A673 (cell line): ENCODE data around the gene LMO1. TPM values are rescaled to one million over a fixed set of nuclear protein-coding genes. Genes with fewer than 3 reads are reported as not detected.

Experiments used
- BruUV-seq: library from RNA; stranded (reverse); fragments of 400-500 nt; replicated peaks from 2 replicates; lab custom pipeline; 2021; lab: Mats Ljungman, UMichigan
- CTCF ChIA-PET: fragments of 300-600 bp; sonication (Branson Sonifier 250); formaldehyde crosslinking; loops from one replicate; lab custom pipeline; 2022; ENCODE audit warnings: antibody characterized with exemption; lab: Charles Lee
- POLR2A ChIA-PET: fragments of 300-600 bp; sonication (Branson Sonifier 250); formaldehyde crosslinking; loops from one replicate; lab custom pipeline; 2022; ENCODE audit warnings: antibody characterized with exemption; ENCODE audit not compliant: low non-redundant PET; lab: Charles Lee
- DNase-seq: peaks from one replicate; pipeline ENCODE4 v3.0.0-alpha.2; 2015; ENCODE audit warnings: low spot score
- H3K27ac ChIP-seq: fragments of 200-600 bp; sonication (generic); 2 replicates; pipeline ENCODE4 v1.5.1; 2016; ENCODE audit warnings: mixed run types, low read depth, mild to moderate bottlenecking, mixed read lengths, antibody characterized with exemption, low read length; ENCODE audit not compliant: poor library complexity, severe bottlenecking
- H3K27me3 ChIP-seq: fragments of 200-600 bp; sonication (generic); replicated peaks from 2 replicates; pipeline ENCODE4 v1.6.1; 2017; ENCODE audit warnings: mixed run types, low read depth, mild to moderate bottlenecking, mixed read lengths, antibody characterized with exemption, low read length; ENCODE audit not compliant: insufficient read depth, poor library complexity
- H3K36me3 ChIP-seq: fragments of 200-600 bp; sonication (generic); 2 replicates; pipeline ENCODE4 v1.6.1; 2016; ENCODE audit warnings: mixed run types, mild to moderate bottlenecking, mixed read lengths, antibody characterized with exemption, low read length; ENCODE audit not compliant: insufficient read depth, poor library complexity, severe bottlenecking
- H3K4me1 ChIP-seq: fragments of 200-600 bp; sonication (generic); 2 replicates; pipeline ENCODE4 v1.6.1; 2017; ENCODE audit warnings: mixed run types, mild to moderate bottlenecking, mixed read lengths, antibody characterized with exemption, low read length; ENCODE audit not compliant: insufficient read depth, poor library complexity, severe bottlenecking
- H3K4me3 ChIP-seq: fragments of 200-600 bp; sonication (generic); 2 replicates; pipeline ENCODE4 v1.5.1; 2016; ENCODE audit warnings: low read depth, mixed run types, mild to moderate bottlenecking, mixed read lengths, low read length; ENCODE audit not compliant: poor library complexity, severe bottlenecking
- H3K9me3 ChIP-seq: fragments of 200-600 bp; sonication (generic); 2 replicates; pipeline ENCODE4 v1.6.1; 2016; ENCODE audit warnings: mixed run types, low read depth, mild to moderate bottlenecking, mixed read lengths, antibody characterized with exemption, low read length; ENCODE audit not compliant: poor library complexity, severe bottlenecking
- EZH2 ChIP-seq: fragments of 200-600 bp; sonication (generic); IDR thresholded peaks from 2 replicates; pipeline ENCODE4 v1.6.1; 2017; ENCODE audit warnings: borderline replicate concordance, low read depth, mild to moderate bottlenecking, mixed read lengths, antibody characterized with exemption, low read length; ENCODE audit not compliant: poor library complexity, severe bottlenecking
- intact Hi-C: fragments of 100-400 bp; cut with micrococcal nuclease; formaldehyde crosslinking; loops from one replicate; pipeline ENCODE4 v1.10.0; 2022; ENCODE audit not compliant: unreplicated experiment
- total RNA-seq: library from RNA; stranded (reverse); gene quantifications from 2 replicates; pipeline ENCODE4 v1.2.3, GENCODE V29; 2021
- TF ChIP-seq, protein P1 (sequence below): fragments of 300-800, 200-600 bp; sonication (generic); conservative IDR thresholded peaks from 2 replicates; pipeline ENCODE4 v1.5.1; 2017; ENCODE audit warnings: low read depth, mild to moderate bottlenecking, antibody characterized with exemption, low read length, moderate library complexity, mixed read lengths

LMO1 gene
- total RNA-seq, 1 experiment from 2014 or later, result not detected

DNA sequence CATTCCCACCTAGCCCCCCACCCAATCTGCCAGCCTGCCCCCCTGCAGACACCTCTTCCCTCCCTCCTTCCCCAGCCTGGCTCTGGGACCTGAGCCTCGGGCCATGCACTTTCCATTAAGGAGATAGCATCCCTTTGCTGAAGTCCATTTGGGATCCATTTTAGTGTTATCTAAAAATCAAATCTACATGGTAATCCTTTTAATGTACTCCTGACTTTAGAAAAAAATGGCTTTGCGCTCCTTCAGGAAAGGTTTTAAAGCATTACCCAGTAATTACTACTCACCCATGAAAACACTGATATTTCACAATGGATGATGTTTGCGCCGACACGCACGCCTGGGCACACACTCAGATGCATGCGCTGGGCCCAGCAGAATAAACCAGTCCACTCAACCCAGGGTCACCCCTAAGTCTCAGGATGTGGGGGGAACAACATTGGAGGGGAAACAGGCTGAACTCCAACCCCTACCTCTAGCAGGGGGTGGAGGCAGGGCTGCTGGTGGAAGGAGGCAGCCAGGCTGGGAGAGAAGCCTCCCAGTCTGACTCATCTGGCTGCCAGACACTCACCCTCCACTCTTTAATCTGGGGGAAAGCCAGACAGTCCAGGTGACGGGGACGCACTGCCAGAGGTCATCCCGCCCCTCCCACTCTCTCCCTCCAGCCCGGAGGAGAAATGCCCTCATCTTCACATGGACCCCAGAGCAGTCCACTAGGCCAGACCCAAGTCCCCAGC is 29.8 kb downstream of the LMO1 start:
- Histone ChIP-seq H3K27ac (no peak overlapping the region), H3K36me3 (no peaks in the 10 kb centered on the region), H3K9me3 (no peaks in the 10 kb centered on the region), H3K4me3 (no peak overlapping the region), H3K4me1 (no peaks in the 10 kb centered on the region), H3K27me3 (peaks cover 14% of the 10 kb centered on the region)
- CTCF ChIA-PET, result no interaction called here
- BruUV-seq, result no TSS peak
- POLR2A ChIA-PET, result no interaction called here
- intact Hi-C loops, result no loop called here
- no peak for DNase-seq
- no peak for TF ChIP-seq EZH2
- TF ChIP-seq, protein P1, sequence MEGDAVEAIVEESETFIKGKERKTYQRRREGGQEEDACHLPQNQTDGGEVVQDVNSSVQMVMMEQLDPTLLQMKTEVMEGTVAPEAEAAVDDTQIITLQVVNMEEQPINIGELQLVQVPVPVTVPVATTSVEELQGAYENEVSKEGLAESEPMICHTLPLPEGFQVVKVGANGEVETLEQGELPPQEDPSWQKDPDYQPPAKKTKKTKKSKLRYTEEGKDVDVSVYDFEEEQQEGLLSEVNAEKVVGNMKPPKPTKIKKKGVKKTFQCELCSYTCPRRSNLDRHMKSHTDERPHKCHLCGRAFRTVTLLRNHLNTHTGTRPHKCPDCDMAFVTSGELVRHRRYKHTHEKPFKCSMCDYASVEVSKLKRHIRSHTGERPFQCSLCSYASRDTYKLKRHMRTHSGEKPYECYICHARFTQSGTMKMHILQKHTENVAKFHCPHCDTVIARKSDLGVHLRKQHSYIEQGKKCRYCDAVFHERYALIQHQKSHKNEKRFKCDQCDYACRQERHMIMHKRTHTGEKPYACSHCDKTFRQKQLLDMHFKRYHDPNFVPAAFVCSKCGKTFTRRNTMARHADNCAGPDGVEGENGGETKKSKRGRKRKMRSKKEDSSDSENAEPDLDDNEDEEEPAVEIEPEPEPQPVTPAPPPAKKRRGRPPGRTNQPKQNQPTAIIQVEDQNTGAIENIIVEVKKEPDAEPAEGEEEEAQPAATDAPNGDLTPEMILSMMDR, result no peak

DNA sequence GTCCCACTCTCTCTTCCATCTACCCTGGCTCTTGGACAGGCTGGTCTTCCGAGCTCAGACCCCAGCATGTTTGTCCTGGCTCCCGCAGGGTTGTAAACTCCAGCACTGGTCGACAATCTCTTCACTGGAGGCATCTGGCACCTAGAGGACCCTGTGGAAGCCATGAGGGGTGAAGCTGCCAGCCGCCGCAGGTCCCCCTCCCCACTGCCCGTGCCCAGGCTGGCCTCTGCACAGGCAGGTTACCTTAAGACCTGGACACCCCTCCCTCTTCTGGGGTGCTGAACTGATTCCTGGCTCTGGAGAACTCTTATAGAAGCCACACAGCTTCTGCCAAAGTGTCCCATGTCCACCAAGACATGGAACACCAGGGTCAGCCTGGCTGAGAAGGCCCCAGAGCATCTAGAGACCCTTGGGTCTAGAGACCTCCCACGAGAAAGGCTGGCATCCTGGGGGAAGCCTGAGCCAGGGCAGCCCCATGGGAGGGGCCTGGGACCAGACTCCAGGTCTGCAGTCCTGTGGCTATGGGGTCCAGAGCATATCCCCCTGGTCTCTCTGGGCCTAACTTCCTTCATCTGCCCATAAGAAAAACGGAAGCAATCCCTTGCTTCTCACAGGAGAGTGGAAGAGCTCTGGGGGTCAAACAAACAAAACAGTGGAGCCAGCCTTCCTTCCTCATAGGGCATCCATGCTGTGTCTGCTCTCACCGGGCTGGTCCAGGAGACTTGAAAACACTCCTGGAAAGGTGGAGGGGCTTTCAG is 30.6 kb downstream of the LMO1 start:
- Histone ChIP-seq H3K4me3 (no peak overlapping the region), H3K9me3 (no peaks in the 10 kb centered on the region), H3K36me3 (no peaks in the 10 kb centered on the region), H3K27me3 (peaks cover 14% of the 10 kb centered on the region), H3K27ac (no peak overlapping the region), H3K4me1 (no peaks in the 10 kb centered on the region)
- TF ChIP-seq, protein P1, result no peak
- no peak for TF ChIP-seq EZH2
- ChIA-PET POLR2A (no interaction called here), CTCF (no interaction called here)
- no peak for DNase-seq
- BruUV-seq, result no TSS peak
- intact Hi-C loops, result no loop called here

DNA sequence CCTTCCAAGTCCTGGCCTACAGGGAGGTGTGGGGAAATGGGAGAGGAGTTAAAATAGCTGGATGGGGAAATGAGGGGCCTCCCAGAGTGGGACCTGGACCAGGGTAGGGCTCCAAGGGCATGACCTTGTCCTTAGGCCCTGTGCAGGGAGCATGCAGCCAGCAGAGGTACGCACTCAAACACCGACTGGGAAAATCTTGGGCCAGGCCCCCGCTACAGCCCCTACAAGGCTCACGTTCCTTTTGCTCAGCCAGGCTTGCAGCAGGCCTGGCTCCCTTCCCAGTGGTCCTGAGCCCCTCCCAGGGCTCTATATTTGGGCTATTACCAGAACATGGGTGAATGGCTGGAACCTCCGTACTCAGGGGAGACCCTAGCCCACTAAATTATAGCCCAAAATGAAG is 31.3 kb downstream of the LMO1 start:
- Histone ChIP-seq H3K27me3 (peaks cover 14% of the 10 kb centered on the region), H3K27ac (no peak overlapping the region), H3K9me3 (no peaks in the 10 kb centered on the region), H3K4me1 (no peaks in the 10 kb centered on the region), H3K4me3 (no peak overlapping the region), H3K36me3 (no peaks in the 10 kb centered on the region)
- no peak for DNase-seq
- no TSS peak for BruUV-seq
- ChIA-PET POLR2A (no interaction called here), CTCF (no interaction called here)
- intact Hi-C loops, result no loop called here
- TF ChIP-seq, protein P1, result no peak
- no peak for TF ChIP-seq EZH2
